GM18502 (cell line): ENCODE results near the gene SCN10A.

ENCODE experiments used
- ATAC-seq: cut with Tn5 transposase; IDR thresholded peaks from one replicate; pipeline ENCODE4 v1.9.1; 2021; ENCODE audit warnings: mild to moderate bottlenecking; ENCODE audit not compliant: unreplicated experiment, poor library complexity

SCN10A gene

GRCh38 chr3:38816026-38816425 lies at the start of gene SCN10A:
SCN10A (minus strand) TSS chr3:38816217; CDS start chr3:38794010, 22,207 bp downstream.
- no peak for ATAC-seq

- no peak for ATAC-seq
These were observed 37.0 kb upstream of the SCN10A start for GRCh38 chr3:38853011-38853410.

GRCh38 chr3:38843898-38844297 lies 27.9 kb upstream of the SCN10A start:
- ATAC-seq, result no peak

GRCh38 chr3:38842266-38842965 lies 26.4 kb upstream of the SCN10A start:
- no peak for ATAC-seq

- ATAC-seq, result no peak
These were observed 25.0 kb upstream of the SCN10A start for GRCh38 chr3:38840987-38841386.

- ATAC-seq, result no peak
These were observed 21.3 kb upstream of the SCN10A start for GRCh38 chr3:38837358-38837757.

- no peak for ATAC-seq
These were observed 20.5 kb upstream of the SCN10A start for GRCh38 chr3:38836561-38836960.

- no peak for ATAC-seq
These were observed 19.9 kb upstream of the SCN10A start for GRCh38 chr3:38835939-38836338.

- ATAC-seq, result no peak
These were observed 18.7 kb upstream of the SCN10A start for GRCh38 chr3:38834717-38835116.

GRCh38 chr3:38834110-38834509 lies 18.1 kb upstream of the SCN10A start:
- no peak for ATAC-seq

- no peak for ATAC-seq
These were observed 13.4 kb upstream of the SCN10A start for GRCh38 chr3:38829404-38829803.

- ATAC-seq, result no peak
These were observed 12.7 kb upstream of the SCN10A start for GRCh38 chr3:38828681-38829080.

GRCh38 chr3:38827791-38828190 lies 11.8 kb upstream of the SCN10A start:
- no peak for ATAC-seq

- no peak for ATAC-seq
These were observed 10.0 kb upstream of the SCN10A start for GRCh38 chr3:38826001-38826400.

GRCh38 chr3:38824349-38824748 lies 8.3 kb upstream of the SCN10A start:
- ATAC-seq, result no peak

- no peak for ATAC-seq
These were observed 7.7 kb upstream of the SCN10A start for GRCh38 chr3:38823722-38824121.

GRCh38 chr3:38823186-38823585 lies 7.2 kb upstream of the SCN10A start:
- ATAC-seq, result no peak

- no peak for ATAC-seq
These were observed 4.2 kb downstream of the SCN10A start for GRCh38 chr3:38811822-38812221.

GRCh38 chr3:38805765-38806386 lies 10.1 kb downstream of the SCN10A start:
- ATAC-seq, result no peak

GRCh38 chr3:38805004-38805403 lies 11.0 kb downstream of the SCN10A start:
- no peak for ATAC-seq

GRCh38 chr3:38800511-38800910 lies 15.5 kb downstream of the SCN10A start:
- no peak for ATAC-seq

GRCh38 chr3:38793721-38794120 lies 22.3 kb downstream of the SCN10A start:
- ATAC-seq, result no peak
